Stimulated activated CD4-positive, alpha-beta T cell treated with anti-CD3 and anti-CD28 coated beads, Interleukin-15, amount 100 ng/mL, for 1 hour (primary cell): Measurements from ENCODE around the gene OBSCN.

Source experiments
- DNase-seq, 2 donors: peaks; one replicate each; pipeline ENCODE4 v3.0.0-alpha.2; 2020; ENCODE audit warnings: low read depth in 1 of 2, low spot score in 1 of 2

The OBSCN gene

GRCh38 chr1:228316589-228317387 is 108.9 kb downstream of the OBSCN start:
- no peak for DNase-seq

GRCh38 chr1:228317411-228317828 is 109.6 kb downstream of the OBSCN start:
- DNase-seq: no peak

- no peak for DNase-seq
Observed at GRCh38 chr1:228317891-228318810, 110.3 kb downstream of the OBSCN start.

GRCh38 chr1:228318823-228319241 is 111.0 kb downstream of the OBSCN start:
- DNase-seq: no peak

- no peak for DNase-seq
Observed at GRCh38 chr1:228319352-228320088, 111.7 kb downstream of the OBSCN start.

- no peak for DNase-seq
Observed at GRCh38 chr1:228320394-228320793, 112.5 kb downstream of the OBSCN start.

GRCh38 chr1:228321435-228321834 is 113.6 kb downstream of the OBSCN start:
- DNase-seq: no peak

GRCh38 chr1:228321895-228322294 is 114.1 kb downstream of the OBSCN start:
- DNase-seq: no peak

GRCh38 chr1:228323401-228323800 is 115.6 kb downstream of the OBSCN start:
- no peak for DNase-seq

GRCh38 chr1:228325267-228325666 is 117.4 kb downstream of the OBSCN start:
- DNase-seq: no peak

- DNase-seq: no peak
Observed at GRCh38 chr1:228329887-228330286, 122.0 kb downstream of the OBSCN start.

GRCh38 chr1:228332797-228333738 is 125.2 kb downstream of the OBSCN start:
- no peak for DNase-seq

- no peak for DNase-seq
Observed at GRCh38 chr1:228333739-228334115, 125.9 kb downstream of the OBSCN start.

GRCh38 chr1:228334226-228334935 is 126.5 kb downstream of the OBSCN start:
- no peak for DNase-seq

- DNase-seq: no peak
Observed at GRCh38 chr1:228334954-228335353, 127.1 kb downstream of the OBSCN start.

GRCh38 chr1:228335406-228336307 is 127.8 kb downstream of the OBSCN start:
- DNase-seq: no peak

GRCh38 chr1:228336308-228337030 is 128.6 kb downstream of the OBSCN start:
- no peak for DNase-seq

- no peak for DNase-seq
Observed at GRCh38 chr1:228337031-228337564, 129.3 kb downstream of the OBSCN start.
